NCI-H446 treated with DMSO at 0.1 percent for 48 hours (cell line): Measurements from ENCODE around the gene SLC18A3.

Experiments used
- DNase-seq: peaks from one replicate; lab custom pipeline; 2025; lab: John Stamatoyannopoulos, UW

Gene SLC18A3

DNA sequence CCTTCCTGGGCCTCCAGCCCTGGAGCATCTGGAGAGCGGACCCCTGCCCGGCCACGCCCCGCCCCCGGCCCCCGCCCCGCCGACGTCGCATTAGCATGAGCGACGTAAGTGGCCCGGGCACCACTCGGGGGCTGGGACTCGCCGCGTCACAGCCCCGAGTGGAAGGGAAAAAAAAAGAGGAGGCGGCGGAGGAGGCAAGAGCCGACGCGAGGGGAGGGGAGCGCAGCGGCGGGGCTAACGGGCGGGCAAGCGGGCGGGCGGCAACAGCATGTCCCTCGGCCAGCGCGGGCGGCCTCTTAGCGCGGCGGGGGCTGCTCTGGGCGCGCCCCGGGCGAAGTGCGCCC lies at the start of gene SLC18A3:
TSS of gene SLC18A3 (plus strand) at position 197 of the 344 bp plus-strand sequence. CDS start 431 bp downstream, outside the sequence.
- DNase-seq, result peak; percentile 53

DNA sequence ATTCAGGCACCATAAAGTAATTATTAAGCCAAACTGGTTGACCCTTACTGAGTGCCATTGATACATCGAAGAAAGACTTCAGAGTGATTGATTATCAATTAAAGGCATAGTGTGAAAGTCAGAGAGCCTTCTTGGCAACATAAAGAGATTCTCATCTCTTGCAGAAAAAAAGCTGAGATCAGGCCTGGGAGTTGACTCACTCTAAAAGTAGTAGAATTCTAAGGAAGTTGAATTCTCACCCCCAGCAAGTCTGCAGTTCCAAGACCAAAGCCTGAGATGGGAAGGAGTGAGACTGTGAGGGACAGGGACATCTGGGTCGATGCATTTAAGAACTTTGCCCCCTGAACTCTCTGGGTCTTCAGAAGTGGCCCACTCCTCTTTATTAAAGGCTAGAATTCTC lies 49.6 kb upstream of the SLC18A3 start:
- DNase-seq, result no peak

DNA sequence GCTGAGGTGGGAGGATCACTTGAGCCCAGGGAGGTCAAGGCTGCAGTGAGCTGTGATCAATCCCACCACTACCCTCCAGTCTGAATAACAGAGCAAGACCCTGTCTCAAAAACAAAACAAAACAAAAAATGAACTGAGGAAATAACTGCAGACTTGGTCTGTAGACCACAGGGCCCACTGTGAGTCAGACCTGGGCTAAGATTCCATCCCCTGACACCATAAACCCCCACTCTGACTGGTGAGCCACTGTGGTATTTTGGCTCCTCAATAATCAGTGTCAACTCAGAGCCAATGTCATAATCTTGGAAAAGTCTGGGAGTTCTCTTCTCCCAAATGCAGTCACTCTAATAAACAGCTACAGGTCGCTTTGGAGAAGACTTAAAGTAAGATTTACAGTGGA lies 47.2 kb upstream of the SLC18A3 start:
- no peak for DNase-seq

DNA sequence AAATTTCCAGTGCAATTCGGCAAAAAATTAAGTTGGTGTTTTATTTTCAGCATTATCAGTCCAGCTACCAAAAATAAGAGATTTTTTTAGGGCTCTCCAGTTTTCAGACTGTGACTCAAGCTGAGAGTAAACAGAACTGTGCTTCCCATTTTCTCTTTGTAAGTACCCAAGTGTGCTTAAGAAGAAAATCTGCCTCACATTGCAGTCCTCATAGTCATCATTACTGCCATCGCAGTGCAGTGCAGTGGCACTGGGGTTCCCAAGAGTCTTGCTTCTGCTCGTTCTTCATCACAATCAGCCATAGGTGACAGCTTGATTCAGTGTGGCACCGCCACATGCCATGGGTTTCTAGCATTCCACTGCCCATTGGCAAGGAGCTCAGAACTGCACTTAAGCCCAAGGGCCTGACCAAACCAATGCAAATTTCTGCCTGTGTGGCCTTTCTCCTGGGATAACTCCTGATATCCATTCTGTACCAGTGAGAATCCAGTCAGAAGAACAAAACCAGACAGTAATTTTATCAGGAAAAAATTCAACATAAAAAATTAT lies 45.6 kb upstream of the SLC18A3 start:
- DNase-seq, result no peak

DNA sequence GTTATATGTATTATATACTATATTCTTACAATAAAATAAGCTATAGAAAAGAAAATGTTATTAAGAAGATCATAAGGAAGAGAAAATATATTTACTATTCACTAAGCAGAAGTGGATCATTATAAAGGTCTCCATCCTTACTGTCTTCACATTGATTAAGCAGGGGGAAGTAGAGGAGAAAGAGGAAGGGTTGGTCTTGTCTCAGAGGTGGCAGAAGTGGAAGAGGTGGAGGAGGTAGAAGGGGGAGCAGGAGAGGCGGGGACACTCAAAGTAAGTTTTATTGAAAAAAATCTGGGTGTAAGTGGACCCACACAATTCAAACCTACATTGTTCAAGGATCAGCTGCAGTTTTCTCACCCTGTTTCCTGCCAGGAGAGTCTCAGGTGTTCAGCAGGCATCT lies 42.3 kb upstream of the SLC18A3 start:
- no peak for DNase-seq

DNA sequence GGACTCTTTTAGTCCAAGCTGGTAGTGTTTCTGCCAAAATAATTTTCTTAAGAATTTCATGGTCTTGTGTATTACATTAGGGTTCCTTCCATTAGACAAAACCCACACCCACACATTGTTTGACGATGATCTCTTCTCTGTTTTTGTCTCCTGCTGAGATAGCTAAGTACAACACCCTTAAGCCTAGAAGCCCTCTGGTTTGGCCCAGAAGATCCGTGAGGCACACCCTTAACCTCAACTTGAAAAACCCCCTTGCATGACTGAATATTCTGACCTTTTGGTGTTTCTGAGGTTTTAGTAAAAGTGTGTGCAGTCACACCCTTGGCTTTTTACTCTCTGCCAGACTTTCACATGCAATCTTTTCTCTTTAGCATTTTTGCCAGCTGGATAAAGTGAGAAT lies 41.9 kb upstream of the SLC18A3 start:
- no peak for DNase-seq

DNA sequence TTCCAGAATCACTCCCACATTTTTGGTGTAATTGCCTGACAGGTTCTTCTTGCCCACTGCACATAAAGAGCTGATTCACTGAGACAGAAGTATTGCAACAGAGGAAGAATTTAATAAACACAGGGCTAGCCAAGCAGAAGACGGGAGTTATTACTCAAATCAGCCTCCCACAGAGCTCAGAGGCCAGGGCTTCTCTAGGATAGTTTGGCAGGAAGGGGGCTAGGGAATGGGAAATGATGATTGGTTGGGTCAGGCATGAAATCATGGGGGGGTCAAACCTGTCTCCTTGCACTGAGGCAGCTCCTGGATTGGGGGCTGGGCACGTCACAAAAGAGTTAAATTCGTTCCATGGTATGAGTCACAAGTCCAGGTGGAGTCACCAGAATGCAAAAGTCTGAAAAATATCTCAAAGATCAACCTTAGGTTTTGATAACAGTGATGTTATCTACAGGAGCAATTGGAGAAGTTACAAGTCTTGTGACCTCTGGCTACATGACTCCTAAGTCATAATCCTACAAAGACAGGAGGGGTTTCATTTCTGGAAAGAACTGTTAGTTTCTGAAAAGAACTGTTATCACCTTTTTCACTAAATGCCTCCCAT lies 41.0 kb upstream of the SLC18A3 start:
- DNase-seq, result no peak

DNA sequence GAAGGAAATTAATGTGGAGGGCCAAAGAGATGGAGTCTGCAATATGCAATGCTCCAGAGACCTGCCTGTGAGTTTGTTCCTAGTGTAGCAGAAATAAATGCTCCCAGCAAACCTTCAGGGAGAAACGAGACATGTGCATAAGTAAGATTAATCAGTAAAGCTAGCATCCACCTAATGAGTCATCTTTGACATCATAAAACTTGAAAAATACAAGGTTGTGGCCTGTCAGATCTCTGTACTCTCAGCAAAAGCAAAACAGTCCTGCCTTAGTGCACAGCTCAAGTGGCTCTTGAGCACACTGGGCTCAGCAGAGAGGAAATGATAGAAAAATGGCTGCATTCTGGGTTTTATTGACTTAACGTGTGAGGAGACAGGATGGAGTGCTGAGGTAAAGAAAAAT lies 38.7 kb upstream of the SLC18A3 start:
- DNase-seq, result no peak

DNA sequence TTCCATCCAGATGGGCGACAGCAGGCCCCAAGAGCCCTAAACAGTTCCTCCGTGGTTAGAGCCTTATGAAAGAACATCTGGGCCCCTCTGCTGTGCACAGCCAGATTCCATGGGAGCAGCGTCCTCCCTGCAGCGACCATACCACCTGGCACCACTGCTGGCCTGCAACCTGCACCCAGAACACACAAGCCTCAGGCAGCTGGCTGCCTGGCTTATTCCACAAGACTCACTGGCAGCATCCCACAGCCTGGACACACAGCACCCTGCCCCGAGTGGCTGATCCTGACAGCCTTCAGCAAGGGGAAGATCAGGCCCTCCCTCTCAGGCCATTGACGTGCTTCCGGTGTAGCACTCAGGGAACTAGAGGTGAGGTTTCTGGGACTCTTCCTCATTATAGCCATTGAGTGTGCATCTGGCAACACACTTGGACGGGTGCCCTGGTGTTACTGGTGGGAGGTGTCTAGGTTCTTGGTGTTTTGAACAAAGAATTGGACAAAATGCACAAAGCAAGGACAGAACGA lies 37.5 kb upstream of the SLC18A3 start:
- DNase-seq, result no peak

DNA sequence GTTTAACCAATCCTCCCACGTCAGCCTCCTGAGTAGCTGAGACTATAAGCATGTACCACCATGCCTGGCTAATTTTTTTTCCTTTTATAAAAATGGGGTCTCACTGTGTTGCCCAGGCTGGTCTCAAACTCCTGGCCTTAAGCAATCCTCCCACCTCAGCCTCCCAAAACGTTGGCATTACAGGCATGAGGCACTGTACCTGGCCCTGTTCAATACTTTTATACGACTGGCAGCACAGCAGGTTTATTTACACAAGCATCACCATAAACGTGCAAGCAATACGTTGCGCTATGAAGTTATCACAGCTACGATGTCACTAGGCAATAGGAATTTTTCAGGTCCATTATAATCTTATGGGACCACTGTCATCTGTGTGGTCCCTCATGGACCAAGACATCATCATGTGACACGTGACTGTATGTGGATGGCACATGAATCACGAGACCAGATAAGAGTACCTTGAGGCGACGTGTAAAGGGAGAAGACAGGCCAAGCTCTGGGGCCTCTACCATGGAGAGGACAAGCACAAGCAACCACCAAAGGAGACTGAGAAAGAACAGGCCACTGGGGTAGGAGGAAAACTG lies 34.5 kb upstream of the SLC18A3 start:
- no peak for DNase-seq

DNA sequence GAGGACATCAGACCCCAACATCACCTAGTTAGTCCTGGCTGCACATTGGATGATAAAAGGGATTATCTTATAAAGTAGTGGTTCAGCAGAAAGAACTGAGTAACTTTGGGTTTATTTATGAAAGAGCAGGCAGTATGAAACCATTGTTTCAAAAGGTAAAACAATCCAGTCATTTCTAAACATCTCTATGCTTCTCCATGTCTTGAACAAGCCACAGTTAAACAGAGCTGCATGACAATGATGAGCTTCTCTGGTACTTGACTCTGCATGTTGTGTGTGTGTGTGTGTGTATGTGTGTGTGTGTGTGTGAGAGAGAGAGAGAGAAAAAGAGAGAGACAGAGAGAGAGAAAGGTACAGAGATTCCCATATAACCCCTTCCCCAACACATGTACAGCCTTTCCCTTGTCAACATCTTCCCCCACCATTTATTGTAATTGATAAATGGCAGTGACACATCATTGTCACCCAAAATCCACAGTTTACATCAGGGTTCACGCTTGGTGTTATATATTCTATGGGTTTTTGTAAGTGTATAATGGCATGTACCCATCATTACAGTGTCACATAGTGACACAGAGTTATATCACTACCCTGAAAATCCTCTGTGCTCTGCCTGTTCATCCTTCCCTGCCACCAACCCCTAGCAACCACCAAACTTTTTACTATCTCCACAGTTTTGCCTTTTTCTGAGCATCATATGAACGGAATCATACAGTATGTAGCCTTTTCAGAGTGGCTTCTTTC lies 32.8 kb upstream of the SLC18A3 start:
- DNase-seq, result no peak

DNA sequence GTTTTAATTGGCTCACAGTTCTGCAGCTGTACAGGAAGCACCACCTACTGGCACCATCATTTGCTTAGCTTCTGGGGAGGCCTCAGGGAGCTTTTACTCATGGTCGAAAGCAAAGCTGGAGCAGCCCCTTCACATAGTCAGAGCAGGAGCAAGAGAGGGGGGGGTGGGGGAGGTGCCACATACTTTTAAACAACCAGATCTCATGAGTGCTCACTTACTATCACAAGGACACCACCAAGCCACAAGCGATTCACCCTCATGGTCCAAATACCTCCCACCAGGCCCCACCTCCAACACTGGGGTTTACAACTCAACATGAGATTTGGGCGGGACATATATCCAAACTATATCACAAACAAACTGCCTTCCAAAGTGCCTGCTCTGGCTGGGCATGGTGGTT lies 31.7 kb upstream of the SLC18A3 start:
- no peak for DNase-seq

DNA sequence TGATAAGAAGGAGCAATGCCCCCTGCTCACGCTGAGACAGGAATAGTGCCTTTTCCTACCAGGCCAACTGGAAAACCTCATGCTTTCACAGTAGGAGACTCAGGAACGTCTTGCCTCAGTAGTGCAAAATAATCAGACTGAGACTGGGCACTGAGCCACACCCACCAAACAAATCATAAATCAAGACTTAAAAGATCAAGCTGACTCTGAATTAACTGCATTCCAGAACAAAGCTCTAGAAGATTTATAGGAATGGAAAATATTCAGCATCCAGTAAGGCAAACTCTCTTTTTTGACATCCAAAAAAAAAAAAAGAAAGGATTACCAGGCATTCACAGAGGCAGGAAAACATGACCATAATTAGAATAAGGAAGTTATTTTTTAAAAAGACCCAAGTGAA lies 30.5 kb upstream of the SLC18A3 start:
- no peak for DNase-seq

DNA sequence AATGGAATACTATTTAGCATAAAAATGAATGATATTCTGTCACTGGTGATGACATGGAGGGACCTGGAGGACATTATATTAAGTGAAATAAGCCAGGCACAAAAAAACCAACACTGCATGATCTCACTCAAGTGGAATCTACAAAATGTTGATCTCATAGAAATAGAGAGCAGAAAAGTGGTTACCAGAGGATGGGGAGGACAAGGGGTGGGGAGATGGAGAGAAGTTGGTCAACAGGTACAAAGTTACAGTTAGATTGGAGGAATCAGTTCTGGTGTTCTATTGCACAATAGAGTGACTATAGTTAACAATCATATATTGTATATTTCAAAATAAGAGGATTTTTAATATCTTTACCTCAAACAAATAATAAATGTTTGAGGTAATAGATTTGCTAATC lies 24.7 kb upstream of the SLC18A3 start:
- DNase-seq, result no peak

DNA sequence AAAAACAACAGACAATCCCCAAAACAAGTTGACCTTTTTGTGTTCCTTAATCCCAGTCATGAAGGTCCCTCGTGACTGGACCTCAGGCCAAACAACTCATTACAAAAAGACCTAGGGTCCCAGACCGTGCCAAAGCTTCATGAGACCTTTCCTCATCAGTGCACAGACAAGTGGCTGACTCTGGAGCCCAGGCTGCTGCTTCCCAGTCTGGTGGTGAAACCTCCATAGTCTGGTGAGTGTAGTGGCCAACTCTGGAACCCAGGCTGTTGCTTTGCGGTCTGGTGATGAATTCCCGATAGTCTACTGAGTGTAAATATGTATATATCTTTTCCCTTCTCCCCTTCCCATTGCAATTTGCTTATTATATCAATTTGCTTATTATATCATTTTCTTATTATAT lies 22.1 kb upstream of the SLC18A3 start:
- no peak for DNase-seq

DNA sequence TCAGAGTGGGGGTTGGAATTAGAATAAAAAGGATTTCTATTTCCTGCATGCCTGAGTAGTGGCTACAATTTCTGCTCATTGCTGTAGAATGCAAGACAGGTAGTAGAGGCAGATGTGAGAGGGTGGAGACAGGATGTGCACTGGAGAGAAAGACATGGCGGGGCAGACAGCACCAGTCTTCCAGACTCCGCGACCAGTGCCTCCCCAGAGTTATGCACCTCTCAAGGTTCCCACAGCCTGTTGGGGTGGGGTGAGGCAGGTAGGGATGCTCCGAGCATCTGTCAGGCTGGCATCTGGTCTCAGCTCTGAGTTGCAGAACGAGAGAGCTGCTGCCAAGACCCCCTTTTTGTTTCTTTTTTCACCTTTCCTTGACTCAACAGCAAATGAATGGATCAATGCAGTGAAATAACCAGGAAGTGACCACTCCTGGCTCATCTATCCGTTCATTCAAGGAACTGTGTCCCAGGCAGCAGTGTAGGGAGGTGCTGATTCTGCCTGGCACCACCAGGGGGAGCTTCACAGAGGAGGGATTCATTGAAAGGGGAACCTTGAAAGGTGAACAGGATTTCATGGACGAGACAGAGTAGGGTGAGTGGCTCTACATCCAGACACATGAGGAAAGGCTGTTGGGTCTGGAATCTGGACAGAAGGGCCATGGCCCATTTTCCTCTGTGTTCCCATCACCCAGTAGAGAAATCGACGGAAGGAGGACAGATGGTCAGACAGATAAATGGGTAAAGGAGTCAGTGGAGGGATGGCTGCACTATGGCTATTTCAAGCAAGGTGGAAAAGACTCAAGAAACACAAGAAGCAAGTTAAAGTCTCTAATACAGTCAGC lies 17.2 kb upstream of the SLC18A3 start:
- no peak for DNase-seq

DNA sequence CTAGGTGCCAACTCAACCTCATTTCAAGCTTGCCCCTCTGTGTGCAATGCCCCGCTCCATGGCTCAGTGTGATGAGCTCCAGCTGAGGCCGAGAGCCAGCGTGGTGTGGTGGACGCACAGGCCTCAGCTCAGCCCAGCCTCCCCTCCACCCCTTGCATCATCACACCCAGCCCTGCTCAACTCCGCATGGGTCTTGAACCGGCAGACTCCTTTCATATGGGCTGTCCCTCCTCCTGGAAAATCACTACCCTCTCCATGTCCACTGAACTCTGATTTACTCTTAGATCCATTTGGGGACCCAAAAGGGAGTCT lies 16.6 kb upstream of the SLC18A3 start:
- DNase-seq, result no peak

DNA sequence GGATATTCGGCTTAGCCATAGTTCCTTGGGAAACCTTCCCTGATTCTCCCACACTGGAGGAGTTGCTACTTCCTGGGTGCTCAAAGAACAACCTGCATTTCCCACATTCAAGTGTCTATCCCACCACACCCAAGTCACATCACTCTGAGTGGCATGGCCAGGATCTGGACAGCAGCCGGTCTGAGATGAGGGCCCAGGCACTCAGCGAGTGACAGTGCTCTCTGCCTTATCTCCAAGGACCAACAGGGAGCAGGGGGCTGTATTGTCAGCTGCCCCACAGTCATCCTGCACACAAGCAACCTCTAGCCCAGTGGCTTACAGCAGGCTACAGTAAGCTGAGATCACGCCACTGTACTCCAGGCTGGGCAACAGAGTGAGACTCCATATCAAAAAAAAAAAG lies 16.1 kb upstream of the SLC18A3 start:
- DNase-seq, result no peak

DNA sequence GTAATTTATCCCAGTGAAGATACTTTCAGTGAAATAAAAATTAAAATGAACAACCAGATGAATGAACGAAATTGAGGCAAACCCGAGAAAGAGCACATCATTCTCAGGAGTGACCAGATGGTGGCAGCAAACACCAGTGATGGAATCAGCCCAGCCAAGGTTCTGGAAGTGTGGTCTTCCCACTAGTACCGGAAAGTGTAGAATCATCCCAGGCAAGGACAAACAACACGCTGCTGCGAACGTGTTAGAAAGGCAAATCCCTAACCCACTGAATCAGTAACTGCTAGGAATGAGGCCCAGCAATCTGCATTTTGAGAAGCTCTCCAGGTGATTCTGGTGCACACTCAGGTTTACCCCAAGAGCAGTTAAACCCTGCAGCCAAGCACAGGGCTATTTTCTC lies 15.5 kb upstream of the SLC18A3 start:
- peak; percentile 39 for DNase-seq

DNA sequence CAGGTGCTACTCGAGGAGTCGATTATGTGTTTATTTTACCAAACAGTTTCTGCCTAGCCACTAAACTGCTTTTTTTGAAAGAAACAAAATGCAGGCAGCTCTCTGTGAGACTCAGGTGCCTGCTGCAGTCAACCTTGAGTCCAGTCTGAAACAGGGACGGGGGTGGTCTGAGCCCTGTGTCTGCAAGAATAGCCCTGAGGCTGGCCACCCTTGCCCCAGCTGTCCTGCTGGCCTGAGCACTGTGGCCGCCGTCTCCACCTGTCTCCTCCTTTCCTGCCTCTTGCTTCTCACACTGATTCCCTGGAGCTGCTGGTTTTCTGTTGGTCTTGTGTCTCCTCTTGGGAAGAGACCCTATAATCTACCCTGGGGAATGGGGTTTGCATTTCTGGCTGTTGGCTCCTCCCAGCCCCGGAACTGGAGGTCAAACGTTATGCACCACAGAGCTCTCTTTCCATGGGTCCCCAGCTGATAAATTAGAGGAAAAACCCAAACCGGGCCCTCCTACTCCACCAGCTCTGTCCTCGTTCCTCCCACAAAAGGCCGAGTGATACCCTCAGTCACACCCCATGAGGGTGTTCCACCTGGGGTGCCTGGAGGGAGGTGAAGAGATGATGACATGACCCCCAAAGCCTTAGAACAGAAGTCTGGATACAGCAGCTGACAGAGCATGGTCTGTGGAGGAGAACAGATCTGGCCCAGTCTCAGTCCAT lies 15.0 kb upstream of the SLC18A3 start:
- DNase-seq, result no peak

DNA sequence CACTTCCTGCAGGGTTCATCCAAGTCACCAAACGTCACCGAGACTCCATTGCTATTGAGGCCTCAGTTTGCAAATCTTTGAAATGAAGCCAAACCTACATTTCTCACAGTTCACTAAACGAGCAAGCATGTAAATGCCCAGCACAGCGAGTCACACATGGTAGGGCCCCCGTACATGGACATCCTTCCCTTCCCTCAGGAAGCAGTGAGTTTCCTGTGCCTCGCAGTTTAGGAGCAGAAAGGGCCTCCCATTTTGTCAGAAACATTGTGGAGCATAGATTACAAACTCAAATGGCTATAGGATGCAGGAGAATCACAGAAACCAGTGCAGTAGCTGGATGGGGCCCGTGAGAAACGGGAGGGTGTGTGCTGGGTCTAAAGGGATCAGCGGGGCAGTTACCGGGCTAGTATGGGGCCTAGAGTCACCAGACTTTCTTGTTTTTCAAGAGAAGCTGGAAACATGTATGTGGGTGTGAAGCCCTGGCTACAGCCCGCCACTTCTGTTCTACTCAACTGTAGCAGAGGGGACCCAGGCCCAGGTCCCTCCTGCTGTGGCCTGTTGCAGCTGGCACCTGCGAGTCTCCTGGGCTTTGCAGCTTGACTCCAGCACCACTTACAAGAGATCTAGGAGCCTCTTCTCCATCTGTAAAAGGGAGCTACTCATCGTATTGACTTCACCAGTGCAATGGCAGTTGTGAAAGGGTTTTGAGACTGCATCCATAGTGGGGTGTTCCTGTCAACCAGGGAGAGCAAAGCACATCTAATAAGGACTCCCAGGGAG lies 14.2 kb upstream of the SLC18A3 start:
- no peak for DNase-seq
